Activated CD8-positive, alpha-beta memory T cell treated with anti-CD3 and anti-CD28 coated beads for 36 hours (primary cell): ENCODE data around the gene IL7R. TPM values are rescaled to one million over a fixed set of nuclear protein-coding genes. Genes with fewer than 3 reads are reported as not detected.

Source experiments
- CTCF ChIA-PET: fragments of 350-600 bp; sonication (Branson Sonifier 250); formaldehyde crosslinking; loops from one replicate; lab custom pipeline; 2021; ENCODE audit warnings: antibody characterized with exemption; lab: Charles Lee
- POLR2A ChIA-PET: fragments of 350-600 bp; sonication (Branson Sonifier 250); formaldehyde crosslinking; loops from one replicate; lab custom pipeline; 2021; ENCODE audit warnings: antibody characterized with exemption; lab: Charles Lee
- total RNA-seq, 2 experiments: library from RNA; stranded (reverse); gene quantifications; one replicate each; pipeline ENCODE4 v1.2.3, GENCODE V29; 2021

IL7R gene
- total RNA-seq: 10 to 100 TPM; 81.4 to 82.5 TPM

GRCh38 chr5:35856765-35857351 is at the start of gene IL7R:
IL7R (plus strand) TSS chr5:35856891; CDS start chr5:35856978, 87 bp downstream.
- ChIA-PET CTCF (interaction anchor here (1.1 to 2.1 kb wide), 4 partner anchors 18 to 80 kb away, joined by 3 to 6 read pairs (median 4); no protein-coding TSS in a partner anchor), POLR2A (interaction anchor here (0.7 to 1.7 kb wide), 5 partner anchors 18 to 80 kb away, joined by 3 to 7 read pairs (median 3); no protein-coding TSS in a partner anchor)

DNA sequence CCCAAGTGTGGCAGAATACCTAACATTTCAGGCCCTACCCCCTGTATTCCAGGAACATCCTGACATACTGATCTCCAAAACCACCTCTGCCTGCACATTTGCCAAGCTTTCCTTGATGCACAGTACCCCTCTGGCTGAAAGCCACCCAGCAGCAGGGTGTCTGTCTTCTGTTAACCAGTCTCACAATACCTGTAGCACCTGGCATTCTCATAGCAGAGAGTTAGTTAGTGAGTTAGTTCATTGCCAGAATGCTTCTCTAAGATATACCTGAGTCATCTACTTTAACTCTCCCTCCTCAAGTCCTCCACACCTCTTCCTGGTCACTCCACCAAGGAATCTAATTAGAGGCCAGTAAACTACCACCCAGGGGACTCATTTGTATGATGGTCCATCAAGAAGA is 46.1 kb upstream of the IL7R start:
- ChIA-PET CTCF (interaction anchor here (0.7 to 3.5 kb wide), 4 partner anchors 12 to 159 kb away, joined by 3 to 18 read pairs (median 10); no protein-coding TSS in a partner anchor), POLR2A (interaction anchor here (0.6 to 1.0 kb wide), 2 partner anchors 26 to 43 kb away, joined by 3 read pairs; no protein-coding TSS in a partner anchor)

- CTCF ChIA-PET: interaction anchor here (0.7 to 3.5 kb wide), 6 partner anchors 11 to 160 kb away, joined by 3 to 18 read pairs (median 4); no protein-coding TSS in a partner anchor
Observed at GRCh38 chr5:35811108-35811741, 45.5 kb upstream of the IL7R start.

DNA sequence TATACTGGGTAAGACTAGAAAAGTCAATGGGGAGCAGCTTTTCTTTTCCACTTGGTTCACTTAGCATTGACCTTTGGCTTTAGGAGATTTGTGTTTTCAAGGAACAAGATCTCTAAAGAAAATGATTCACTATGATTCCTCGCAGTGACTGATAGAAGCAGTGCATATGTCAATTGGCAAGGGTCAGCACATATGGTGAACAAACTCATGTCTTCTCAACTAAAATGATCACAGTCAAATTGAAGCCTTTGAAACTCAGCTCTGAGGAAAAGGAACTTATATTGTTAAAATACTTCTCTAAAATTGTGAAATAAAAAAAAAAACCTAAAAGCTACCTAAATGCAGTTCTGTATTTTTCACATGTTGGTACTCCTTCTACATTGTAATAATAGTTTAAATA is 43.2 kb upstream of the IL7R start:
- ChIA-PET POLR2A (interaction anchor here (2.7 kb wide), 1 partner anchor 9 kb away, joined by 10 read pairs; no protein-coding TSS in a partner anchor), CTCF (interaction anchor here (1.0 to 3.5 kb wide), 7 partner anchors 9 to 111 kb away, joined by 3 to 18 read pairs (median 4); no protein-coding TSS in a partner anchor)

More at GRCh38 chr5:35811108-35811741, 45.5 kb upstream of the IL7R start:
- POLR2A ChIA-PET: interaction anchor here (0.6 to 2.7 kb wide), 6 partner anchors 11 to 115 kb away, joined by 3 to 10 read pairs (median 4); no protein-coding TSS in a partner anchor

DNA sequence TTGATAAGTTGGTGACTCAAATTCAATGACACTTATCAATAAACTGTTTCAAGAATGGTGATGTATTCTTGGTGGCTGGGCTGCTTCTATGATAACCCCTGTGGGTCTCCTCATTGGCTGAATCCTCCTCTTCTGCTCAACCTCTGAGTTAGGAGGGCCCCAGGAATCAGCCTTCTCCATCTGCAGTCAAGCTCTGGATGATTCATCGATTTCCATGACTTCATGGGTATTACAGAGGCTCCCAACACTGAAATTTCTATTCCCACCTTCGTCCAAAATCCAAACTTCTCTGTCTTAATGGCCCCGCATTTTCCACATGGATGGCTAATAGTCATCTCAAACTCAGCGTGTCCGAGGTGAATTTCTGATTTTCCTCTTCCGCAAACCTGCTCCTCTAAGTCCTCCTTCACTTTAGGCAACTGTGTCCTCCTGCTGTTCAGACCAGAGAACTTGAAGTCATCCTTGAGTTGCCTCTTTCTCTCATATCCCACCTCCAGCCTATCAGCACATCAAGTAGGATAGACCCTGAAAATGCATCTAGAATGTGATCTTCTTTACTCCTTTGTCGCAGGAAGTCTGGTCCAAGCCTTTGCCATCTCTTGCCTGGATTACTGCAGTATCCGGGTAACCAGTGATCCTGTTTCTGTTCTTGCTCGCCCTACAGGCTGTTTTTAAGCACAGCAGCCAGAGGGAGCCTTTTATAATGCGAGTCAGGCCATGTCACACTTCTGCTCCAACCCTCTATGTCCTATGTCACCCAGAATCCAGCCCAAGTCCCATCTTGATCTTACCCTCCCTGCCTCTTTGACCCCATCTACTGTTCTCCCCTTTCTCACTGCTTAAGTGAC is 41.4 kb upstream of the IL7R start:
- POLR2A ChIA-PET: no interaction called here

DNA sequence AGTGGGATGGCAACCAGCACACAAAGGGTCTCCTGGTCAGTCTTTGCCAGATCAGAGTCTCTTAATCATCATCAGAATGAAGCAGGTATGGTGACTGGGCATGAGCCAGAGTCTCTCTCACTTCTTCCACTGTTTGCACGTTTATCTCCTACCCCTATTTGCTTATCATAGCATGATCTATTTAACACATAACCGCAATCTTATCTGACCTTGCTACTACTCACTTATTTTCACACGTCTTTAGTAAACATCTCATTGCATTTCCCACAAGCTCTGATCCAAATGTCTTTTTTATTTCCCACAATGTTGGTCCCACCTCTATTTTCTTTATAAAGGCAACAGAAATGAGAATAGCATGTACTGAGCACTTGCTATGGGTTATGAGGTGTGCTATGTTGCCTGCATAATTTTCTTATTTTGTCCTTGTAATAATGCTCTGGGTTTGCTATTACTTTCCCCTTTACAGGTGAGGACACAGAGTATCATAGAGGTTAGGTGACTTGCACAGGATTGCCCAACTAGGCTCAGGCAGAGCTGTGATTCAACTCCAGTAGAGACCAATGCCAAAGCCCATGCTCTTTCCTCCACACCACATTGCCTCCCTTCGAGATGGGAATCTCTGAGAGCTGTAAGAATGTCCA is 39.7 kb upstream of the IL7R start:
- ChIA-PET POLR2A (interaction anchor here (0.6 to 1.5 kb wide), 4 partner anchors 16 to 43 kb away, joined by 3 to 8 read pairs (median 4); no protein-coding TSS in a partner anchor), CTCF (interaction anchor here (0.6 to 1.4 kb wide), 4 partner anchors 14 to 102 kb away, joined by 3 to 4 read pairs (median 3); no protein-coding TSS in a partner anchor)

More for the DNA sequence above, 41.4 kb upstream of the IL7R start:
- CTCF ChIA-PET: interaction anchor here (0.7 kb wide), 2 partner anchors 16 to 21 kb away, joined by 3 read pairs; no protein-coding TSS in a partner anchor

- POLR2A ChIA-PET: no interaction called here
- CTCF ChIA-PET: interaction anchor here (1.1 to 1.7 kb wide), 2 partner anchors 63 to 106 kb away, joined by 3 to 6 read pairs; no protein-coding TSS in a partner anchor
Observed at GRCh38 chr5:35819026-35819425, 37.7 kb upstream of the IL7R start.

GRCh38 chr5:35819668-35820067 is 37.0 kb upstream of the IL7R start:
- CTCF ChIA-PET: interaction anchor here (1.1 to 1.7 kb wide), 2 partner anchors 62 to 105 kb away, joined by 3 to 6 read pairs; no protein-coding TSS in a partner anchor
- POLR2A ChIA-PET: no interaction called here

DNA sequence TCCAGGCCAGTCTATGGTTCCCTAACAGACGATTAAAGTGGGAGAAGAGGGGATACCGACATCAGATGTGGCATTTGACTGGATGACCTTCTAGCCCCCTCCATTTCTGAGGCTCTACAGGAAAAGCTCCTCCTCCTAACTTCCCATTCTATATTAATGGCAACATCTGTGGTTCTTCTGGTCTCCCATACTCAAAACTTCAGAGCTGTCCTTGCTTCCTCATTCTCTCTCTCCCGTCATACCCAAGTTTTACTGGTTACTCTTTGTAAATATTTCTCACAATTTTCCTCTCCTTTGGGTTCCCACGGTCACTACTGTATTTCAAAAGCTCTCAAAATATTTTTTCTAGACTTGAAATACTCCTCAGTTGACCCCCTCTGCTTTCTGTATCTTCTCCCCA is 36.0 kb upstream of the IL7R start:
- ChIA-PET POLR2A (interaction anchor here (0.5 to 2.5 kb wide), 4 partner anchors 9 to 26 kb away, joined by 4 to 10 read pairs (median 8); no protein-coding TSS in a partner anchor), CTCF (interaction anchor here (0.6 to 3.7 kb wide), 11 partner anchors 8 to 106 kb away, joined by 3 to 18 read pairs (median 6); no protein-coding TSS in a partner anchor)

GRCh38 chr5:35821513-35821912 is 35.2 kb upstream of the IL7R start:
- ChIA-PET POLR2A (interaction anchor here (0.5 to 2.5 kb wide), 6 partner anchors 8 to 87 kb away, joined by 3 to 10 read pairs (median 6); no protein-coding TSS in a partner anchor), CTCF (interaction anchor here (0.6 to 3.7 kb wide), 11 partner anchors 9 to 105 kb away, joined by 3 to 18 read pairs (median 6); no protein-coding TSS in a partner anchor)

- ChIA-PET CTCF (interaction anchor here (1.2 to 3.7 kb wide), 9 partner anchors 9 to 104 kb away, joined by 3 to 18 read pairs (median 8); no protein-coding TSS in a partner anchor), POLR2A (interaction anchor here (0.8 to 2.5 kb wide), 7 partner anchors 10 to 41 kb away, joined by 3 to 10 read pairs (median 6); no protein-coding TSS in a partner anchor)
Observed at GRCh38 chr5:35822511-35822910, 34.2 kb upstream of the IL7R start.

DNA sequence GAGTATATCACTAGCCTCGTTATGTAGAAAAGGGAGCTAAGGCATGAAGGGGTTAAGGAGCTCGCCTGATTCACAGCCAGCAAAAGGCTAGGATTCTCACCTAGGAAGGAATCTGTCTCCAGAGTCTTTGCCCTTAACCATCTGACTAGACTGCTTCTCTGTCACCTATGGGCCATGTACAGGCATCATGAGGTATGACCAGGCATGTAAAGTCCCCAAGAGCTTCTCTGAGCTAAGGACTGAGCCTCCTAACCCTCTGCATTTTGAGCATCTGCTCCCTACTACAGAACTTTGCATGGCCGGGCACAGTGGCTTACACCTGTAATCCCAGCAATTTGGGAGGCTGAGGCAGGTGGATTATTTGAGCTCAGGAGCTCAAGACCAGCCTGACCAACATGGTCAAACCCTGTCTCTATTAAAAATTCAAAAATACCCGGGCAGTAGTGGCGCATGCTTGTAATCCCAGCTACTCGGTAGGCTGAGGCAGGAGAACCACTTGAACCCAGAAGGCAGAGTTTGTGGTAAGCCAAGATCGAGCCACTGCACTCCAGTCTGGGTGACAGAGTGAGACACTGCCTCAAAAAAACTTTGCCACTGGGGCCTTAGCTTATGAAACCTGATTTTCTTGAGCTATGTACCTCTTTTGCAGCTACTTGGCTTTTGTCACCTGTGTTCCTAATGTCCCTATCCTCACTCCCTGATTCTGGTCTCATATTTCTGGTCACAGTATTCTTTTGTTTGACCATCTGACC is 33.2 kb upstream of the IL7R start:
- CTCF ChIA-PET: interaction anchor here (1.2 to 3.7 kb wide), 6 partner anchors 10 to 103 kb away, joined by 4 to 18 read pairs (median 8); no protein-coding TSS in a partner anchor
- POLR2A ChIA-PET: interaction anchor here (1.2 to 2.5 kb wide), 2 partner anchors 11 to 42 kb away, joined by 3 to 10 read pairs; no protein-coding TSS in a partner anchor

DNA sequence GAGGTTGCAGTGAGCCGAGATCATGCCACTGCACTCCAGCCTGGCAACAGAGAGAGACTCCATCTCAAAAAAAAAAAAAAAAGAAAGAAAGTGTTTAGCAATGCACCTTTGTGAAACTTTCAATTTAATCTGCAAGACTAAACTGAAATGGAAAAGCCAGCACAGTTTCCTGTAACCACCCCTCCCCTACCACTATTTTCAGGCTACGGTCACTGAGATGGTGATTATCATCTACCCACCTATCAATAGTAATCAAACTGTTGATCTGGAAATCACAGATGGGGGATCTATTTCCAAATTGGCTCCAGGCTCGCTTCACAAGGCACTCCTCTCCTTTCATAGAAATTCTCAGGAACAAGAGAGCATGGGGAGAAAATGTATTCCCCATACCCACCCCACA is 30.6 kb upstream of the IL7R start:
- ChIA-PET POLR2A (interaction anchor here (1.3 kb wide), 1 partner anchor 9 kb away, joined by 4 read pairs; no protein-coding TSS in a partner anchor), CTCF (interaction anchor here (1.8 kb wide), 1 partner anchor 49 kb away, joined by 6 read pairs; no protein-coding TSS in a partner anchor)

- ChIA-PET POLR2A (interaction anchor here (0.7 to 1.3 kb wide), 2 partner anchors 9 to 42 kb away, joined by 3 to 4 read pairs; no protein-coding TSS in a partner anchor), CTCF (interaction anchor here (0.5 to 1.8 kb wide), 3 partner anchors 9 to 49 kb away, joined by 3 to 6 read pairs (median 4); no protein-coding TSS in a partner anchor)
Observed at GRCh38 chr5:35826554-35826953, 30.1 kb upstream of the IL7R start.

GRCh38 chr5:35828082-35828598 is 28.6 kb upstream of the IL7R start:
- ChIA-PET CTCF (no interaction called here), POLR2A (no interaction called here)

- POLR2A ChIA-PET: no interaction called here
Observed at GRCh38 chr5:35830587-35830986, 26.1 kb upstream of the IL7R start.

More at GRCh38 chr5:35830587-35830986, 26.1 kb upstream of the IL7R start:
- CTCF ChIA-PET: interaction anchor here (0.6 to 1.9 kb wide), 3 partner anchors 9 to 96 kb away, joined by 3 to 7 read pairs (median 5); no protein-coding TSS in a partner anchor
